ENCODE data around the gene ELAVL1.

DNA sequence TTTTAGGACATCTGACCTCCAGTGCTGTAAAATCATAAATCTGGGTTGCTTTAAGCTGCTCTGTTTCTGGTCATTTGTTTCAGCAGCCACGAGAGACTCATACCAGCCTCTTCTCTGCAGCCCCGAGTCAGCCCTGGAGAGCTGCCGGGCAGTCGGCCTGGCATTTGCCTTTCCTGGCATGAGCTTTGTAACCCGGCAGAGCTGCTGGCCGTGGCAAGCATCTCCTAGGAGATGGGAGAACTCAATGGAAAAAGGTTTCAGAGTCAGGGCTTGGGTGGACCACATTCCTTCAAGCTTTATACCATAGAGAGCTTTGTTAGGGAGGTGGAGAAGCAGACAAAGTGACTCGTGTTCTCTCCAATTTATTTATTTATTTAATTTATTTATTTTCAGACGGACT is 25.5 kb upstream of the ELAVL1 start:
- TF ChIP-seq GATA3 (IDR thresholded peaks at IDR 0.05; ENCODE audit: low read depth, low read length) (no peak), GATA2 (IDR thresholded peaks at IDR 0.05; ENCODE audit: low read depth, low read length) (no peak)

Measured in SH-SY5Y (cell line).